Measurements from ENCODE around the gene C22orf42.

- TF ChIP-seq CTCF (IDR thresholded peaks at IDR 0.05), result no peak
- no peak for TF ChIP-seq POLR2AphosphoS5 (IDR thresholded peaks at IDR 0.05; ENCODE audit: insufficient read depth in 1 of 2, low read depth in 1 of 2)
- TF ChIP-seq POLR2A (IDR thresholded peaks at IDR 0.05), result no peak
Measured at GRCh38 chr22:32130464-32130863, 28.6 kb downstream of the C22orf42 start.
